ENCODE data around the gene DEPDC1B. TPM values are rescaled to one million over a fixed set of nuclear protein-coding genes. Genes with fewer than 3 reads are reported as not detected.
A peak's percentile ranks its signal among the peaks of the same experiment; 100 is the strongest.

The DEPDC1B gene
- total and polyA plus RNA-seq, 4 donors, result 0.17 to 26.3 (median 0.52) TPM

- no peak for TF ChIP-seq REST (IDR thresholded peaks at IDR 0.05)
- no peak for TF ChIP-seq HNF4G (IDR thresholded peaks at IDR 0.05)
- no peak for TF ChIP-seq EGR1 (IDR thresholded peaks at IDR 0.05; ENCODE audit: low read depth in 2 of 2)
- TF ChIP-seq TAF1 (conservative IDR thresholded peaks at IDR 0.05), result no peak
- TF ChIP-seq GABPA (IDR thresholded peaks at IDR 0.05 in 1 of 2, conservative IDR thresholded peaks at IDR 0.05 in 1 of 2), result no peak
- TF ChIP-seq YY1 (IDR thresholded peaks at IDR 0.05), result no peak
Observed at GRCh38 chr5:60701321-60701968, 1.5 kb upstream of the DEPDC1B start (continued).

- no peaks in the 10 kb centered on the region for H3K27me3 ChIP-seq (ENCODE audit: control insufficient read depth in 4 of 4, insufficient read depth in 4 of 4, low read length in 3 of 4)
- H3K9ac ChIP-seq (ENCODE audit: low read depth in 1 of 2, low read length in 2 of 2), result peak overlapping the region; percentile 48 to 67
- H3K27ac ChIP-seq (ENCODE audit: low read depth in 1 of 2, low read length in 2 of 2), result peak overlapping the region in 1 of 2 donors; percentile 20
- H3K36me3 ChIP-seq (ENCODE audit: control insufficient read depth in 4 of 4, insufficient read depth in 3 of 4, low read depth in 1 of 4, low read length in 3 of 4), result no peaks in the 10 kb centered on the region
- peaks cover 0 to 17% (median 10%) of the 10 kb centered on the region in 4 donors for H3K4me1 ChIP-seq (ENCODE audit: control insufficient read depth in 4 of 4, insufficient read depth in 4 of 4, low read length in 3 of 4)
- peak overlapping the region; percentile 50 to 84 (median 62) for H3K4me3 ChIP-seq (ENCODE audit: low read depth in 1 of 3, low read length in 3 of 3)
- peak; percentile 1 for TF ChIP-seq SP1 (IDR thresholded peaks at IDR 0.05)
- TF ChIP-seq FOXA1 (IDR thresholded peaks at IDR 0.05), result no peak
- H3K9me3 ChIP-seq (ENCODE audit: control insufficient read depth in 4 of 4, low read length in 3 of 4), result no peaks in the 10 kb centered on the region
- under 1% methylated on average over 16 of the region's 16 CpGs for WGBS
- DNase-seq (ENCODE audit: low spot score), result no peak
Observed at GRCh38 chr5:60700416-60700757, 421 bp upstream of the DEPDC1B start.

GRCh38 chr5:60699288-60699608, 718 bp downstream of the DEPDC1B start:
- TF ChIP-seq RAD21 (IDR thresholded peaks at IDR 0.05) (no peak), EGR1 (IDR thresholded peaks at IDR 0.05; ENCODE audit: low read depth in 2 of 2) (no peak), ATF3 (IDR thresholded peaks at IDR 0.05) (no peak), ZBTB33 (IDR thresholded peaks at IDR 0.05) (no peak), CTCF (IDR thresholded peaks at IDR 0.05; ENCODE audit: low read depth, low read length, missing input control) (no peak), FOXA2 (IDR thresholded peaks at IDR 0.05) (no peak), HNF4G (IDR thresholded peaks at IDR 0.05) (no peak), SP1 (IDR thresholded peaks at IDR 0.05) (no peak), TAF1 (conservative IDR thresholded peaks at IDR 0.05) (no peak), NR2F2 (IDR thresholded peaks at IDR 0.05) (no peak), HNF4A (conservative IDR thresholded peaks at IDR 0.05) (no peak), JUND (IDR thresholded peaks at IDR 0.05) (no peak), MAX (IDR thresholded peaks at IDR 0.05) (no peak), RXRA (IDR thresholded peaks at IDR 0.05) (no peak), FOXA1 (IDR thresholded peaks at IDR 0.05) (no peak), YY1 (IDR thresholded peaks at IDR 0.05) (no peak), REST (IDR thresholded peaks at IDR 0.05) (no peak), GABPA (IDR thresholded peaks at IDR 0.05 in 1 of 2, conservative IDR thresholded peaks at IDR 0.05 in 1 of 2) (no peak)
- no peak for DNase-seq (ENCODE audit: low spot score)
- peaks cover 0 to 17% (median 10%) of the 10 kb centered on the region in 4 donors for H3K4me1 ChIP-seq (ENCODE audit: control insufficient read depth in 4 of 4, insufficient read depth in 4 of 4, low read length in 3 of 4)
- no peaks in the 10 kb centered on the region for H3K36me3 ChIP-seq (ENCODE audit: control insufficient read depth in 4 of 4, insufficient read depth in 3 of 4, low read depth in 1 of 4, low read length in 3 of 4)
- no peaks in the 10 kb centered on the region for H3K9me3 ChIP-seq (ENCODE audit: control insufficient read depth in 4 of 4, low read length in 3 of 4)
- no peak overlapping the region for H3K9ac ChIP-seq (ENCODE audit: low read depth in 1 of 2, low read length in 2 of 2)
- peak overlapping the region; percentile 50 to 84 (median 62) for H3K4me3 ChIP-seq (ENCODE audit: low read depth in 1 of 3, low read length in 3 of 3)
- peak overlapping the region in 1 of 2 donors; percentile 18 for H3K27ac ChIP-seq (ENCODE audit: low read depth in 1 of 2, low read length in 2 of 2)
- H3K27me3 ChIP-seq (ENCODE audit: control insufficient read depth in 4 of 4, insufficient read depth in 4 of 4, low read length in 3 of 4), result no peaks in the 10 kb centered on the region
- WGBS, result under 1% methylated on average over 9 of the region's 9 CpGs
